ENCODE measurements around the gene BCS1L.
A peak's percentile ranks its signal among the peaks of the same experiment; 100 is the strongest.

BCS1L gene

GRCh38 chr2:218662377-218662776 is 2.9 kb downstream of the BCS1L start:
- FAIRE-seq = no peak

- FAIRE-seq = no peak
Observed at GRCh38 chr2:218662827-218663226, 3.3 kb downstream of the BCS1L start.

- FAIRE-seq = no peak
Observed at GRCh38 chr2:218663901-218664300, 4.4 kb downstream of the BCS1L start.

GRCh38 chr2:218664653-218665052 is 5.2 kb downstream of the BCS1L start:
- FAIRE-seq = no peak

- no peak for FAIRE-seq
Observed at GRCh38 chr2:218671097-218671653, 11.7 kb downstream of the BCS1L start.

GRCh38 chr2:218671654-218672566 is 12.4 kb downstream of the BCS1L start, which contains the start of the genes RNF25 and STK36:
Gene RNF25, minus strand, starts transcription at chr2:218672002. Its CDS starts 32 bp downstream, at chr2:218671970.
Gene STK36, plus strand, starts transcription at chr2:218672086. Its CDS starts 744 bp downstream, at chr2:218672830.
- peak; percentile 95 for FAIRE-seq

GRCh38 chr2:218679119-218679518 is 19.6 kb downstream of the BCS1L start:
- no peak for FAIRE-seq

- no peak for FAIRE-seq
Observed at GRCh38 chr2:218680061-218680460, 20.6 kb downstream of the BCS1L start.

- peak; percentile 94 for FAIRE-seq
Observed at GRCh38 chr2:218687400-218688060, 28.0 kb downstream of the BCS1L start.

- FAIRE-seq = no peak
Observed at GRCh38 chr2:218691234-218691633, 31.8 kb downstream of the BCS1L start.

GRCh38 chr2:218694405-218695145 is 35.1 kb downstream of the BCS1L start:
- FAIRE-seq = no peak

GRCh38 chr2:218698885-218699284 is 39.4 kb downstream of the BCS1L start:
- no peak for FAIRE-seq

- FAIRE-seq = no peak
Observed at GRCh38 chr2:218701806-218702205, 42.3 kb downstream of the BCS1L start.

GRCh38 chr2:218703341-218703740 is 43.9 kb downstream of the BCS1L start:
- FAIRE-seq = no peak

GRCh38 chr2:218708086-218708485 is 48.6 kb downstream of the BCS1L start:
- FAIRE-seq = no peak

- no peak for FAIRE-seq
Observed at GRCh38 chr2:218709908-218710307, 50.4 kb downstream of the BCS1L start.

GRCh38 chr2:218710334-218710686 is 50.8 kb downstream of the BCS1L start:
- FAIRE-seq = no peak

- peak; percentile 93 for FAIRE-seq
Observed at GRCh38 chr2:218710687-218711549, 51.4 kb downstream of the BCS1L start, which contains the start of gene TTLL4. Gene TTLL4, plus strand, starts transcription at chr2:218710835. Its CDS starts 26,842 bp downstream, at chr2:218737677.

GRCh38 chr2:218711550-218711929 is 52.1 kb downstream of the BCS1L start:
- no peak for FAIRE-seq
